Endothelial cell of umbilical vein (primary cell): ENCODE data around the gene IL10RB. TPM values are rescaled to one million over a fixed set of nuclear protein-coding genes. Genes with fewer than 3 reads are reported as not detected.

Source experiments
- BruUV-seq: library from RNA; stranded (reverse); fragments of 400-500 nt; replicated peaks from 2 replicates; lab custom pipeline; 2021; lab: Mats Ljungman, UMichigan
- CTCF ChIA-PET: fragments of 300-600, 350-600 bp; sonication (Branson Sonifier 250); formaldehyde crosslinking; loops from one replicate; lab custom pipeline; 2021; ENCODE audit warnings: antibody characterized with exemption, inconsistent platforms; lab: Charles Lee
- POLR2A ChIA-PET: fragments of 300-600, 350-600 bp; sonication (Branson Sonifier 250); formaldehyde crosslinking; loops from one replicate; lab custom pipeline; 2021; ENCODE audit warnings: antibody characterized with exemption, inconsistent platforms; lab: Charles Lee
- DNase-seq: peaks from one replicate; pipeline ENCODE4 v3.0.0-alpha.2; 2011; ENCODE audit warnings: low read depth, low spot score
- FAIRE-seq: peaks from 2 replicates; lab custom pipeline; 2011; peaks lifted over from hg19 to GRCh38; lab: Jason Lieb, UNC
- H2AFZ ChIP-seq: 2 replicates; pipeline ENCODE4 v1.6.0; 2012; ENCODE audit warnings: low read depth, low read length, control low read depth, inconsistent platforms
- H3K27ac ChIP-seq: 2 replicates; pipeline ENCODE4 v1.5.1; 2011; ENCODE audit warnings: low read depth, mild to moderate bottlenecking, control low read depth, low read length, moderate library complexity; ENCODE audit not compliant: insufficient read depth
- H3K27me3 ChIP-seq, 2 experiments: 2 replicates each; pipeline versions ENCODE4 v1.6.0 to v1.6.1; 2011; ENCODE audit warnings: low read length in 2 of 2, mixed read lengths in 1 of 2; ENCODE audit not compliant: control insufficient read depth in 2 of 2, insufficient read depth in 2 of 2
- H3K36me3 ChIP-seq, 2 experiments: 2 replicates in 1 of 2; 3 replicates in 1 of 2; pipeline ENCODE4 v1.5.1; 2011; ENCODE audit warnings: low read length in 2 of 2, mild to moderate bottlenecking in 1 of 2, moderate library complexity in 1 of 2; ENCODE audit not compliant: control insufficient read depth in 2 of 2, insufficient read depth in 2 of 2; ENCODE audit errors: extremely low read depth in 1 of 2
- H3K4me1 ChIP-seq: 3 replicates; pipeline ENCODE4 v1.5.1; 2011; ENCODE audit warnings: mild to moderate bottlenecking, low read length; ENCODE audit not compliant: control insufficient read depth, insufficient read depth; ENCODE audit errors: extremely low read depth
- H3K4me2 ChIP-seq: 2 replicates; pipeline ENCODE4 v1.6.1; 2011; ENCODE audit warnings: low read length, control low read depth, mixed read lengths; ENCODE audit not compliant: insufficient read depth
- H3K4me3 ChIP-seq, 3 experiments: fragments of 200-600 bp in 1 of 3; sonication (generic), shearing (Covaris generic) in 1 of 3; replicated peaks in 1 of 3; 2 replicates each; pipeline ENCODE4 v1.5.1; 2011 to 2016; ENCODE audit warnings: control low read depth in 3 of 3, low read length in 3 of 3, mild to moderate bottlenecking in 2 of 3, inconsistent platforms in 1 of 3, low read depth in 1 of 3, moderate library complexity in 1 of 3; ENCODE audit not compliant: insufficient read depth in 1 of 3
- H3K79me2 ChIP-seq: 2 replicates; pipeline ENCODE4 v1.6.0; 2012; ENCODE audit warnings: low read length, inconsistent platforms; ENCODE audit not compliant: control insufficient read depth, insufficient read depth
- H3K9ac ChIP-seq: replicated peaks from 2 replicates; pipeline ENCODE3; 2011; ENCODE audit warnings: low read length, control low read depth; ENCODE audit not compliant: insufficient read depth; ENCODE audit errors: extremely low read depth
- H3K9me1 ChIP-seq: replicated peaks from 3 replicates; pipeline ENCODE4 v1.6.0; 2011; ENCODE audit warnings: mild to moderate bottlenecking, low read length; ENCODE audit not compliant: control insufficient read depth, insufficient read depth; ENCODE audit errors: extremely low read depth
- H3K9me3 ChIP-seq: replicated peaks from 2 replicates; pipeline ENCODE4 v1.5.1; 2012; ENCODE audit warnings: low read length, inconsistent platforms; ENCODE audit not compliant: control insufficient read depth, insufficient read depth
- H4K20me1 ChIP-seq: replicated peaks from 2 replicates; pipeline ENCODE3; 2011; ENCODE audit warnings: mild to moderate bottlenecking, low read length; ENCODE audit not compliant: control insufficient read depth, insufficient read depth; ENCODE audit errors: extremely low read depth
- EZH2 ChIP-seq: IDR thresholded peaks from 2 replicates; pipeline ENCODE4 v1.6.1; 2012; ENCODE audit warnings: borderline replicate concordance, low read depth, mild to moderate bottlenecking, moderate library complexity, low read length, inconsistent platforms; ENCODE audit not compliant: severe bottlenecking
- FOS ChIP-seq: IDR thresholded peaks from 2 replicates; pipeline ENCODE4 v1.6.1; 2011; ENCODE audit warnings: mild to moderate bottlenecking, low read length, moderate library complexity, borderline replicate concordance; ENCODE audit not compliant: insufficient read depth
- GATA2 ChIP-seq: IDR thresholded peaks from 2 replicates; pipeline ENCODE4 v1.7.0; 2011; ENCODE audit warnings: low read depth, mild to moderate bottlenecking, moderate library complexity, mixed read lengths, low read length; ENCODE audit not compliant: insufficient read length, insufficient read depth
- JUN ChIP-seq: IDR thresholded peaks from 2 replicates; pipeline ENCODE4 v1.6.1; 2011; ENCODE audit warnings: borderline replicate concordance, low read depth; ENCODE audit not compliant: insufficient read length, insufficient read depth
- MAX ChIP-seq: IDR thresholded peaks from 2 replicates; pipeline ENCODE4 v1.6.1; 2011; ENCODE audit not compliant: insufficient read depth, insufficient read length
- MYC ChIP-seq: IDR thresholded peaks from one replicate; pipeline ENCODE4 v1.6.1; 2011; ENCODE audit warnings: mild to moderate bottlenecking, low read depth, low read length
- POLR2A ChIP-seq: IDR thresholded peaks from 2 replicates; pipeline ENCODE4 v1.6.1; 2012; ENCODE audit warnings: low read depth, mild to moderate bottlenecking, control low read depth, low read length
- POLR2AphosphoS5 ChIP-seq: IDR thresholded peaks from 2 replicates; pipeline ENCODE4 v1.6.1; 2012; ENCODE audit warnings: low read depth, mild to moderate bottlenecking, control low read depth, low read length, moderate library complexity; ENCODE audit not compliant: insufficient read depth
- dilution Hi-C: fragments of 300-500 bp; cut with MboI; formaldehyde crosslinking; loops from one replicate; pipeline ENCODE4 v1.15.0; 2019; ENCODE audit warnings: low sequenced_read_pairs; ENCODE audit not compliant: extremely low pct_ligation_motif_present
- intact Hi-C: fragments of 100-400 bp; cut with micrococcal nuclease; formaldehyde crosslinking; loops from one replicate; pipeline ENCODE4 v1.10.0; 2022
- polyA plus RNA-seq, 4 experiments: library from polyadenylated mRNA; depleted of rRNA in 3 of 4; stranded (reverse) in 3 of 4; unstranded in 1 of 4; fragments of >200 nt; gene quantifications; 2 replicates each; pipeline versions ENCODE4 v1.2.1 to v1.2.3, GENCODE V29; 2011 to 2012; ENCODE audit warnings: missing spikeins in 1 of 4
- total RNA-seq: library from RNA; stranded (reverse); gene quantifications from 2 replicates; pipeline ENCODE4 v1.2.3, GENCODE V29; 2021
- TF ChIP-seq, protein P1 (sequence below), 2 donors: IDR thresholded peaks; 1 replicate in 1 of 2; 2 replicates in 1 of 2; pipeline ENCODE4 v1.5.1; 2011; ENCODE audit warnings: low read length in 2 of 2, mild to moderate bottlenecking in 2 of 2, moderate library complexity in 2 of 2, control low read depth in 1 of 2, inconsistent platforms in 1 of 2, low read depth in 1 of 2; ENCODE audit not compliant: insufficient read depth in 1 of 2; ENCODE audit errors: extremely low read depth in 1 of 2

IL10RB gene
- total and polyA plus RNA-seq, 2 donors (not counting 3 experiments of a cell fraction or from before 2014, with no cell fraction given), result 21.9 to 31.4 TPM

- ChIA-PET POLR2A (no interaction called here), CTCF (no interaction called here)
- Histone ChIP-seq H3K27ac (no peak overlapping the region), H3K79me2 (no peaks in the 10 kb centered on the region), H3K9ac (no peak overlapping the region), H3K9me3 (no peaks in the 10 kb centered on the region), H3K4me2 (no peak overlapping the region), H4K20me1 (no peaks in the 10 kb centered on the region), H3K36me3 (peaks cover 0 to 5% of the 10 kb centered on the region in 2 experiments), H2AFZ (no peak overlapping the region), H3K9me1 (no peaks in the 10 kb centered on the region), H3K4me1 (peaks cover 28% of the 10 kb centered on the region), H3K27me3 (no peaks in the 10 kb centered on the region), H3K4me3 (no peak overlapping the region)
- TF ChIP-seq MYC, result no peak
- no peak for TF ChIP-seq MAX
- TF ChIP-seq, protein P1, sequence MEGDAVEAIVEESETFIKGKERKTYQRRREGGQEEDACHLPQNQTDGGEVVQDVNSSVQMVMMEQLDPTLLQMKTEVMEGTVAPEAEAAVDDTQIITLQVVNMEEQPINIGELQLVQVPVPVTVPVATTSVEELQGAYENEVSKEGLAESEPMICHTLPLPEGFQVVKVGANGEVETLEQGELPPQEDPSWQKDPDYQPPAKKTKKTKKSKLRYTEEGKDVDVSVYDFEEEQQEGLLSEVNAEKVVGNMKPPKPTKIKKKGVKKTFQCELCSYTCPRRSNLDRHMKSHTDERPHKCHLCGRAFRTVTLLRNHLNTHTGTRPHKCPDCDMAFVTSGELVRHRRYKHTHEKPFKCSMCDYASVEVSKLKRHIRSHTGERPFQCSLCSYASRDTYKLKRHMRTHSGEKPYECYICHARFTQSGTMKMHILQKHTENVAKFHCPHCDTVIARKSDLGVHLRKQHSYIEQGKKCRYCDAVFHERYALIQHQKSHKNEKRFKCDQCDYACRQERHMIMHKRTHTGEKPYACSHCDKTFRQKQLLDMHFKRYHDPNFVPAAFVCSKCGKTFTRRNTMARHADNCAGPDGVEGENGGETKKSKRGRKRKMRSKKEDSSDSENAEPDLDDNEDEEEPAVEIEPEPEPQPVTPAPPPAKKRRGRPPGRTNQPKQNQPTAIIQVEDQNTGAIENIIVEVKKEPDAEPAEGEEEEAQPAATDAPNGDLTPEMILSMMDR (IDR thresholded peaks at IDR 0.05; ENCODE audit: extremely low read depth in 1 of 2, insufficient read depth in 1 of 2, low read depth in 1 of 2, low read length in 2 of 2), result no peak
- TF ChIP-seq FOS, result no peak
- TF ChIP-seq POLR2AphosphoS5, result no peak
- TF ChIP-seq GATA2, result no peak
- TF ChIP-seq JUN, result no peak
- TF ChIP-seq POLR2A, result no peak
- no peak for TF ChIP-seq EZH2
- BruUV-seq, result no TSS peak
- no peak for FAIRE-seq
- intact Hi-C loops (no loop called here), dilution Hi-C loops (no loop called here)
- no peak for DNase-seq
Observed at GRCh38 chr21:33290441-33290840, 24.3 kb downstream of the IL10RB start.
